OCI-LY7 (cell line): Measurements from ENCODE around the gene CEP112.

Source experiments
- EZH2phosphoT487 ChIP-seq: fragments of 200-600 bp; sonication (generic); IDR thresholded peaks from 2 replicates; pipeline ENCODE4 v1.6.1; 2018; ENCODE audit warnings: low read depth, borderline replicate concordance, mild to moderate bottlenecking, mixed run types, antibody characterized with exemption, low read length, moderate library complexity, mixed read lengths
- TF ChIP-seq, protein P1 (sequence below): fragments of 200-600 bp; sonication (generic); conservative IDR thresholded peaks from 2 replicates; pipeline ENCODE4 v1.5.1; 2014; ENCODE audit warnings: mild to moderate bottlenecking, antibody characterized with exemption, low read length, moderate library complexity, mixed read lengths

DNA sequence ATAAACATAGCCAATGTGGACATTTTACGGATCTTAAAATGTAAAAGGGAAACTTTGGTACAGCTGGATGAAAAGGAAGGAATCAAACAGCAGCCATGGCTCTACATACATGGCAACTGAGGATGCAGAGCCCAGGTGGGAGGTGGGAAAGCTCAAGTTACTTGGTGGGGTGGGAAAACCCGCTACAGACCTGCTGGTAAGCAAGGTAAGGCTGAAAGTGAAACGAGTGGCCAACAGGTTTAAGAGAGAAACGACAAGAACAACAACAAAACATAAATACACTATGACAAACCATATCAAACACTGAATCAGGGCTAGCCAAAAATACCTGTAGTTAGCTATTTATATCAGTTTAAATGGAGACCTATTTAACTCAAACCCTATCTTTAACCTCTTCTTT is 185.3 kb downstream of the CEP112 start:
- TF ChIP-seq, protein P1, sequence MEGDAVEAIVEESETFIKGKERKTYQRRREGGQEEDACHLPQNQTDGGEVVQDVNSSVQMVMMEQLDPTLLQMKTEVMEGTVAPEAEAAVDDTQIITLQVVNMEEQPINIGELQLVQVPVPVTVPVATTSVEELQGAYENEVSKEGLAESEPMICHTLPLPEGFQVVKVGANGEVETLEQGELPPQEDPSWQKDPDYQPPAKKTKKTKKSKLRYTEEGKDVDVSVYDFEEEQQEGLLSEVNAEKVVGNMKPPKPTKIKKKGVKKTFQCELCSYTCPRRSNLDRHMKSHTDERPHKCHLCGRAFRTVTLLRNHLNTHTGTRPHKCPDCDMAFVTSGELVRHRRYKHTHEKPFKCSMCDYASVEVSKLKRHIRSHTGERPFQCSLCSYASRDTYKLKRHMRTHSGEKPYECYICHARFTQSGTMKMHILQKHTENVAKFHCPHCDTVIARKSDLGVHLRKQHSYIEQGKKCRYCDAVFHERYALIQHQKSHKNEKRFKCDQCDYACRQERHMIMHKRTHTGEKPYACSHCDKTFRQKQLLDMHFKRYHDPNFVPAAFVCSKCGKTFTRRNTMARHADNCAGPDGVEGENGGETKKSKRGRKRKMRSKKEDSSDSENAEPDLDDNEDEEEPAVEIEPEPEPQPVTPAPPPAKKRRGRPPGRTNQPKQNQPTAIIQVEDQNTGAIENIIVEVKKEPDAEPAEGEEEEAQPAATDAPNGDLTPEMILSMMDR, result no peak
- no peak for TF ChIP-seq EZH2phosphoT487
